Uterus (tissue), 4 donors: Measurements from ENCODE around the gene ACTRT2. TPM values are rescaled to one million over a fixed set of nuclear protein-coding genes. Genes with fewer than 3 reads are reported as not detected.

ENCODE experiments used
- DNase-seq, 2 donors: peaks; one replicate each; pipeline ENCODE4 v3.0.0-alpha.2; 2019 to 2020
- H3K27ac ChIP-seq, 2 donors: fragments of 200-600 bp; sonication (generic); 1 replicate in 1 of 2; 2 replicates in 1 of 2; pipeline ENCODE4 v1.5.1; 2016 to 2018
- H3K27me3 ChIP-seq, 2 donors: fragments of 200-600 bp; sonication (generic); one replicate each; pipeline ENCODE4 v1.5.1; 2018 to 2019; ENCODE audit warnings: control low read depth in 1 of 2
- H3K36me3 ChIP-seq, 2 donors: fragments of 200-600 bp; sonication (generic); one replicate each; pipeline ENCODE4 v1.5.1; 2019; ENCODE audit warnings: control low read depth in 1 of 2
- H3K4me1 ChIP-seq, 2 donors: fragments of 200-600 bp; sonication (generic); one replicate each; pipeline ENCODE4 v1.5.1; 2018 to 2019; ENCODE audit warnings: control low read depth in 1 of 2
- H3K4me3 ChIP-seq, 2 donors: fragments of 200-600 bp; sonication (generic); 1 replicate in 1 of 2; 2 replicates in 1 of 2; pipeline ENCODE4 v1.5.1; 2018 to 2019; ENCODE audit warnings: mild to moderate bottlenecking in 1 of 2
- H3K9me3 ChIP-seq, 2 donors: fragments of 200-600 bp; sonication (generic); one replicate each; pipeline ENCODE4 v1.5.1; 2019; ENCODE audit warnings: control low read depth in 1 of 2
- POLR2A ChIP-seq, 2 donors: fragments of 450-650 bp; IDR thresholded peaks; one replicate each; pipeline ENCODE4 v1.6.1; 2016; ENCODE audit warnings: antibody characterized with exemption in 2 of 2, mild to moderate bottlenecking in 1 of 2, moderate library complexity in 1 of 2
- intact Hi-C: fragments of 100-400 bp; cut with DNase I; formaldehyde crosslinking; loops from one replicate; pipeline ENCODE4 v1.15.1; 2023; ENCODE audit warnings: low total_unique reads
- total RNA-seq, 4 donors: library from RNA; depleted of rRNA in 3 of 4; stranded (reverse); fragments of >200 nt in 3 of 4; gene quantifications; one replicate each; pipeline versions ENCODE4 v1.1.0 to v1.2.4, GENCODE V29; 2014 to 2023
- TF ChIP-seq, protein P1 (sequence below), 4 experiments: fragments of 200-600 bp in 2 of 4; fragments of 450-650 bp in 2 of 4; sonication (generic) in 2 of 4; IDR thresholded peaks; one replicate each; pipeline ENCODE4 v1.5.1; 2016 to 2019; ENCODE audit warnings: antibody characterized with exemption in 4 of 4, mild to moderate bottlenecking in 2 of 4, moderate library complexity in 1 of 4
- donor health status: DM: yes; HTN: yes; CAD: no.

ACTRT2 gene
- total RNA-seq, 4 donors from 2014 or later = not detected

DNA sequence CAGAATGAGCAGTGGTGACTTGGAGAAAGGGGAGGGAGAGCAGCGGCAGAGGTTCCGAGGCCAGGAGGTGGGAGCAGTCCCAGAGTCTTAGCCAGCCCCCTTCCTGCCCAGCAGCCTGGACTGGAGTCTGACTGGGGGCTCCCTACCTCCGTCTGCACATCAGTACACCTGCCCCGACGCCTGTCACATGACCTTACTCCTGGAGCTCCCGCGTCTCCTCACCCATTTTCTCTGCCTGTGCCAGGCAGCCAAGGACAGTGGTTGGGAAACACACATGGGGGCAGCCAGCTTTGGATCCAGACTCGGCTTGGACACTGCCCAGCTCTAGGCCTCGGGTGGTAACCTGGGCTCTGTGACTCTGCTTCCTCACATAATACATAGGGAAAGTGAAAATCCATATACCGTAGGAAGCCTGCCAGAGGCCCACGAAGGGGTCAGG lies 16.9 kb downstream of the ACTRT2 start:
- Histone ChIP-seq H3K4me1 (no peaks in the 10 kb centered on the region), H3K27ac (no peak overlapping the region), H3K36me3 (no peaks in the 10 kb centered on the region), H3K9me3 (no peaks in the 10 kb centered on the region), H3K4me3 (no peak overlapping the region), H3K27me3 (no peaks in the 10 kb centered on the region)
- TF ChIP-seq, protein P1, sequence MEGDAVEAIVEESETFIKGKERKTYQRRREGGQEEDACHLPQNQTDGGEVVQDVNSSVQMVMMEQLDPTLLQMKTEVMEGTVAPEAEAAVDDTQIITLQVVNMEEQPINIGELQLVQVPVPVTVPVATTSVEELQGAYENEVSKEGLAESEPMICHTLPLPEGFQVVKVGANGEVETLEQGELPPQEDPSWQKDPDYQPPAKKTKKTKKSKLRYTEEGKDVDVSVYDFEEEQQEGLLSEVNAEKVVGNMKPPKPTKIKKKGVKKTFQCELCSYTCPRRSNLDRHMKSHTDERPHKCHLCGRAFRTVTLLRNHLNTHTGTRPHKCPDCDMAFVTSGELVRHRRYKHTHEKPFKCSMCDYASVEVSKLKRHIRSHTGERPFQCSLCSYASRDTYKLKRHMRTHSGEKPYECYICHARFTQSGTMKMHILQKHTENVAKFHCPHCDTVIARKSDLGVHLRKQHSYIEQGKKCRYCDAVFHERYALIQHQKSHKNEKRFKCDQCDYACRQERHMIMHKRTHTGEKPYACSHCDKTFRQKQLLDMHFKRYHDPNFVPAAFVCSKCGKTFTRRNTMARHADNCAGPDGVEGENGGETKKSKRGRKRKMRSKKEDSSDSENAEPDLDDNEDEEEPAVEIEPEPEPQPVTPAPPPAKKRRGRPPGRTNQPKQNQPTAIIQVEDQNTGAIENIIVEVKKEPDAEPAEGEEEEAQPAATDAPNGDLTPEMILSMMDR (IDR thresholded peaks at IDR 0.05) = no peak
- no peak for TF ChIP-seq POLR2A (IDR thresholded peaks at IDR 0.05)
- intact Hi-C loops = no loop called here
- no peak for DNase-seq

DNA sequence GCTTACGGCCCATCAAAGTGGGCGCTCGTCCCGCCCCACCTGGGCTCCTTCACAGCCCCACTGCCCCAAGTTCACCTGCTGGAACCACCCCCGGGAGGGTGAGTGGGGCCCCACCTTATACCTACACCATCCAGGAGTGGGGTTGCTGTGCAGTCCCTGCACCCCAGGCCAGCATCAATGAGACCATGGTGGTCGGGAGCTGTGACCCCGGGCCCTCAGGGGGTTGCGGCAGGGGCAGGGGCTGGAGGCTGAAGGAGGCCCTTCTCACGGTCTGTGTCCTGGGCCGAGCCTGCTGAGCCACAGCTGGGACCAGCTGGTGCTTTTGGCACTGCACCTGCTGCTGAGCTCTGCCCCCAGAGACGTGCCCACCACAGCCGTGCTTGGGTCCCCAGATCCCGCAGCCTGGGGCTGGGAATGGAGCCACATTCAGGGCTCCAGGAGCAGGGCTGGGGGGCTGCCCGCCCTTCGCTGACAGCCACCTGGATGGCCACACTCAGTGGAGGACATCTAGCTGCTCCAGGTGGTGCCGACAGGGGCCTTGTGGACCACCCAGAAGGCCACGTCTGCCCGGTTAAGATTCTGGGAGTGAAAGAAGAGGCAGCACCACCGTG lies 17.4 kb downstream of the ACTRT2 start:
- H3K4me1 ChIP-seq = no peaks in the 10 kb centered on the region
- no peak for DNase-seq
- no peaks in the 10 kb centered on the region for H3K36me3 ChIP-seq
- TF ChIP-seq, protein P1 (IDR thresholded peaks at IDR 0.05) = no peak
- TF ChIP-seq POLR2A (IDR thresholded peaks at IDR 0.05) = no peak
- no peak overlapping the region for H3K4me3 ChIP-seq
- intact Hi-C loops = no loop called here
- no peak overlapping the region for H3K27ac ChIP-seq
- no peaks in the 10 kb centered on the region for H3K27me3 ChIP-seq
- H3K9me3 ChIP-seq = no peaks in the 10 kb centered on the region

DNA sequence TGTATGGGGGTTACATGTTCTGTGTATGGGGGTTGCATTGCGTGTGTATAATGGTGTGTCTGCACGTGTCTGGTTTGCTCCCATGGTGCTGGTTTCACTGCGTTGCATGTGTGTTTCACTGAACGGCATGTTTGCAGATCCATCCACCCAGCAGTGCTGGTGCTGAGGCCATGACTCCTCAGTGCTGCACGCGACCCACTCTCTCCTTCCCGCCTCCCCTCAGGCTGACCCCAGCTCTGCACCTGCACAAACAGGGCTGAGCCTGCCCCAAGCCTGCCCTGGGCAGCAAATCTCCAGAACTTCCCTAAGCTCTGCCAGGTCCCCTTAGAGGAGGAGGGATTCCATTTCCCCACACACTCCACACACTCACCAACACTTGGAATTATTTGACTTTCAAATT lies 18.7 kb downstream of the ACTRT2 start:
- DNase-seq = no peak
- Histone ChIP-seq H3K4me1 (no peaks in the 10 kb centered on the region), H3K4me3 (no peak overlapping the region), H3K9me3 (no peaks in the 10 kb centered on the region), H3K27ac (no peak overlapping the region), H3K36me3 (no peaks in the 10 kb centered on the region), H3K27me3 (peaks cover 0 to 4% of the 10 kb centered on the region in 2 donors)
- TF ChIP-seq, protein P1 (IDR thresholded peaks at IDR 0.05) = no peak
- no peak for TF ChIP-seq POLR2A (IDR thresholded peaks at IDR 0.05)
- intact Hi-C loops = no loop called here

GRCh38 chr1:3042481-3042880 lies 21.2 kb downstream of the ACTRT2 start:
- peaks cover 0 to 4% of the 10 kb centered on the region in 2 donors for H3K27me3 ChIP-seq
- no peak for TF ChIP-seq POLR2A (IDR thresholded peaks at IDR 0.05)
- TF ChIP-seq, protein P1 (IDR thresholded peaks at IDR 0.05) = no peak

GRCh38 chr1:3049164-3049563 lies 27.9 kb downstream of the ACTRT2 start:
- no peaks in the 10 kb centered on the region for H3K9me3 ChIP-seq
- H3K27me3 ChIP-seq = peaks cover 0 to under 1% of the 10 kb centered on the region in 2 donors
- H3K36me3 ChIP-seq = no peaks in the 10 kb centered on the region
- no peak for TF ChIP-seq POLR2A (IDR thresholded peaks at IDR 0.05)
- TF ChIP-seq, protein P1 (IDR thresholded peaks at IDR 0.05) = no peak
- intact Hi-C loops = no loop called here
- H3K27ac ChIP-seq = no peak overlapping the region
- no peaks in the 10 kb centered on the region for H3K4me1 ChIP-seq
- DNase-seq = no peak
- H3K4me3 ChIP-seq = no peak overlapping the region

More at GRCh38 chr1:3042481-3042880, 21.2 kb downstream of the ACTRT2 start:
- no peaks in the 10 kb centered on the region for H3K4me1 ChIP-seq
- H3K4me3 ChIP-seq = no peak overlapping the region
- H3K27ac ChIP-seq = no peak overlapping the region
- intact Hi-C loops = no loop called here
- H3K9me3 ChIP-seq = no peaks in the 10 kb centered on the region
- DNase-seq = no peak
- H3K36me3 ChIP-seq = no peaks in the 10 kb centered on the region
